Astrocyte (in vitro differentiated cells and primary cell): Measurements from ENCODE around the gene TMEM233. TPM values are rescaled to one million over a fixed set of nuclear protein-coding genes. Genes with fewer than 3 reads are reported as not detected.

Experiments used
- DNase-seq: peaks from one replicate; pipeline ENCODE4 v3.0.0-alpha.2; 2010; ENCODE audit warnings: low read depth
- FAIRE-seq: peaks from 2 replicates; lab custom pipeline; 2011; peaks lifted over from hg19 to GRCh38; lab: Jason Lieb, UNC
- H2AFZ ChIP-seq: 2 replicates; pipeline ENCODE4 v1.6.0; 2012; ENCODE audit warnings: low read depth, low read length, inconsistent platforms
- H3K27ac ChIP-seq: 2 replicates; pipeline ENCODE4 v1.5.1; 2011; ENCODE audit warnings: low read depth, low read length, inconsistent platforms
- H3K27me3 ChIP-seq: 2 replicates; pipeline ENCODE4 v1.6.0; 2011; ENCODE audit warnings: low read length, inconsistent platforms; ENCODE audit not compliant: insufficient read depth
- H3K36me3 ChIP-seq: 2 replicates; pipeline ENCODE4 v1.5.1; 2011; ENCODE audit warnings: low read length, inconsistent platforms; ENCODE audit not compliant: insufficient read depth
- H3K4me1 ChIP-seq: 2 replicates; pipeline ENCODE4 v1.5.1; 2011; ENCODE audit warnings: low read length, inconsistent platforms; ENCODE audit not compliant: insufficient read depth
- H3K4me2 ChIP-seq: 2 replicates; pipeline ENCODE4 v1.6.0; 2012; ENCODE audit warnings: low read length, inconsistent platforms
- H3K4me3 ChIP-seq: 2 replicates; pipeline ENCODE4 v1.5.1; 2011; ENCODE audit warnings: low read depth, mild to moderate bottlenecking, low read length, inconsistent platforms; ENCODE audit not compliant: insufficient read depth
- H3K79me2 ChIP-seq: 2 replicates; pipeline ENCODE4 v1.6.0; 2012; ENCODE audit warnings: mild to moderate bottlenecking, low read length, inconsistent platforms; ENCODE audit not compliant: insufficient read depth
- H3K9ac ChIP-seq: 2 replicates; pipeline ENCODE4 v1.6.0; 2012; ENCODE audit warnings: mild to moderate bottlenecking, low read length, inconsistent platforms
- H3K9me3 ChIP-seq: 2 replicates; pipeline ENCODE4 v1.5.1; 2012; ENCODE audit warnings: low read depth, mild to moderate bottlenecking, low read length, inconsistent platforms; ENCODE audit not compliant: insufficient read depth
- H4K20me1 ChIP-seq: 2 replicates; pipeline ENCODE4 v1.6.0; 2012; ENCODE audit warnings: low read length, inconsistent platforms; ENCODE audit not compliant: insufficient read depth
- H3K27ac Mint-ChIP-seq: one replicate; pipeline ENCODE4 v1.8.0; 2021; ENCODE audit warnings: mild to moderate bottlenecking, mixed read lengths; ENCODE audit not compliant: unreplicated experiment
- H3K27me3 Mint-ChIP-seq: one replicate; pipeline ENCODE4 v1.8.0; 2021; ENCODE audit warnings: low read depth, mixed read lengths; ENCODE audit not compliant: unreplicated experiment
- H3K36me3 Mint-ChIP-seq: one replicate; pipeline ENCODE4 v1.8.0; 2021; ENCODE audit warnings: low read depth, mixed read lengths; ENCODE audit not compliant: unreplicated experiment
- H3K4me1 Mint-ChIP-seq: one replicate; pipeline ENCODE4 v1.8.0; 2021; ENCODE audit warnings: low read depth, mixed read lengths; ENCODE audit not compliant: unreplicated experiment
- H3K4me3 Mint-ChIP-seq: one replicate; pipeline ENCODE4 v1.8.0; 2021; ENCODE audit warnings: mild to moderate bottlenecking, moderate library complexity, mixed read lengths; ENCODE audit not compliant: unreplicated experiment
- H3K9me3 Mint-ChIP-seq: one replicate; pipeline ENCODE4 v1.8.0; 2021; ENCODE audit warnings: mild to moderate bottlenecking, mixed read lengths; ENCODE audit not compliant: unreplicated experiment
- EZH2 ChIP-seq: IDR thresholded peaks from 2 replicates; pipeline ENCODE4 v1.6.1; 2012; ENCODE audit warnings: mild to moderate bottlenecking, low read length, inconsistent platforms; ENCODE audit not compliant: insufficient read depth
- total RNA-seq: library from RNA; stranded (reverse); gene quantifications from 2 replicates; pipeline ENCODE4 v1.2.1, GENCODE V29; 2021
- TF ChIP-seq, protein P1 (sequence below): IDR thresholded peaks from 2 replicates; pipeline ENCODE4 v1.5.1; 2011; ENCODE audit warnings: low read depth, mild to moderate bottlenecking, inconsistent platforms, low read length, moderate library complexity; ENCODE audit not compliant: insufficient read depth

TMEM233 gene
- total RNA-seq, 1 donor from 2014 or later = not detected

DNA sequence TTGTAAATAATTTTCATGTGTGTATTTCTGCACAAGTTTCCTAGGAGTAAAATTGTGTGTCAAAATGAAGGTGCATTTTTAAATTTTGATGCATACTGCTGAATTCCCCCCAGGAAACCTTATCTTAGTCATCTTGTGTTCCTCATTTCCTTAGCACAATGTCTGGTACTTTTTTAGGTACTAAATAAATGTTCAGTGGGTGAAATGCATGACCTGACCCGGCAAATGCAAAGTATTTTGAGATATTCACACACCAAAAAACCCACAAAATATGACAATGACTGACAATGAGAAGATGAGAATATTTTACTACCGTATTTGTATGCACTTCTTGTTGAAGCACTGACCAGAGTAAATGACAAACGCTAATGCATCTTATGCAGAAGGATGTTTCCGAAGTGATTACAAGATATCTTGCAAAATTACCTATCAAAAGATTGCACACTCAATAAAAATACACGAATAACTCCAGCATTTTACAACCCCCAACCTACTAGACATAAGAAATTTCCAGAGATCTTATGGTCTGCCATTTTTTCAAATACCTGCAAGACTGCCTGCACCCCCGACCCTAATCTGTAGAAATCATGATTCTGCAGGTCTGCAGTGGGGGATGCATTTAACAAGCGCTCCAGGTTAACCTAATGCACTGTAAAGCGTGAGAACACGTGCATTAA is 73.5 kb downstream of the TMEM233 start:
- H3K27me3 Mint-ChIP-seq = peaks cover 2% of the 10 kb centered on the region
- Histone ChIP-seq H4K20me1 (peaks cover 4% of the 10 kb centered on the region), H3K4me1 (peaks cover 5% of the 10 kb centered on the region), H3K79me2 (peaks cover 30% of the 10 kb centered on the region), H3K27me3 (no peaks in the 10 kb centered on the region), H3K27ac (no peak overlapping the region), H3K9ac (peak overlapping the region; percentile 41), H3K4me3 (peak overlapping the region; percentile 95), H3K9me3 (no peaks in the 10 kb centered on the region), H3K4me2 (peak overlapping the region; percentile 89), H3K36me3 (peaks cover 5% of the 10 kb centered on the region), H2AFZ (peak overlapping the region; percentile 84)
- H3K36me3 Mint-ChIP-seq = no peaks in the 10 kb centered on the region
- H3K4me3 Mint-ChIP-seq = peak overlapping the region; percentile 74
- DNase-seq (no peak), FAIRE-seq (no peak)
- no peaks in the 10 kb centered on the region for H3K9me3 Mint-ChIP-seq
- TF ChIP-seq, protein P1, sequence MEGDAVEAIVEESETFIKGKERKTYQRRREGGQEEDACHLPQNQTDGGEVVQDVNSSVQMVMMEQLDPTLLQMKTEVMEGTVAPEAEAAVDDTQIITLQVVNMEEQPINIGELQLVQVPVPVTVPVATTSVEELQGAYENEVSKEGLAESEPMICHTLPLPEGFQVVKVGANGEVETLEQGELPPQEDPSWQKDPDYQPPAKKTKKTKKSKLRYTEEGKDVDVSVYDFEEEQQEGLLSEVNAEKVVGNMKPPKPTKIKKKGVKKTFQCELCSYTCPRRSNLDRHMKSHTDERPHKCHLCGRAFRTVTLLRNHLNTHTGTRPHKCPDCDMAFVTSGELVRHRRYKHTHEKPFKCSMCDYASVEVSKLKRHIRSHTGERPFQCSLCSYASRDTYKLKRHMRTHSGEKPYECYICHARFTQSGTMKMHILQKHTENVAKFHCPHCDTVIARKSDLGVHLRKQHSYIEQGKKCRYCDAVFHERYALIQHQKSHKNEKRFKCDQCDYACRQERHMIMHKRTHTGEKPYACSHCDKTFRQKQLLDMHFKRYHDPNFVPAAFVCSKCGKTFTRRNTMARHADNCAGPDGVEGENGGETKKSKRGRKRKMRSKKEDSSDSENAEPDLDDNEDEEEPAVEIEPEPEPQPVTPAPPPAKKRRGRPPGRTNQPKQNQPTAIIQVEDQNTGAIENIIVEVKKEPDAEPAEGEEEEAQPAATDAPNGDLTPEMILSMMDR = no peak
- TF ChIP-seq EZH2 = no peak
- H3K27ac Mint-ChIP-seq = no peak overlapping the region
- peaks cover 5% of the 10 kb centered on the region for H3K4me1 Mint-ChIP-seq

DNA sequence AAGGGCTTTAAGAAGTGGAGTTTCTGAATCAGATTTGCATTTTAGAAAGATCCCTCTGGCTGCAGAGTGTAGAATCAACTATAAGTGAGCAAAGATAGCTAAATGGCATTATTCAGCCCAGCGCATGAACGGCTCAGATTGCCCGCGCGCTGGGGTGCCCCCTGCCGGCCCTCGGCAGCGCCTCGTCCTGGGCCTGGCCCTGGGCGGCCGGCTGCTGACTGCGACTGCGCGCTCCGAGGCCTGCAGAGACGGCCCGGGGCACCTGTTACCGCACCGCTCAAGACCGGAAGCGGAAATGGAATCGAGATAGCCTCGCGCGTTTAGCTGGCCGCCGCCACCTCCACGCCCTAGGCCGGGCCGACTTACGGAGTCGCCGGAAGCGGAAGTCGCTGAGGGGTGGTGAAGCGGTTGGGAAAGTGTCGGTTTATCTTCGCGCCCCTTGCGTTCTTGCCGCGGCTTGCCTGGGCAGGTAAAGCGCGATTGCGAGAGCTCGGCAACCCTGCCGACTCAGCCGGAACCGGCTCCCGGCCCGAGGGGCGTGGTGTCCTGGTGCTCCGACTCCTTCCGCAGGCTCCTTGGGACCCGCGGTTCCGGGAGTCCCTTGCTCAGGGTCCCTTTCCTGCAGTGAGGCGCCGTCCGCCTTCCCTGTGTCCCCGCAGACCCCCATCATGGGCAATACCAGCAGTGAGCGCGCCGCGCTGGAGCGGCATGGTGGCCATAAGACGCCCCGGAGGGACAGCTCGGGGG is 74.2 kb downstream of the TMEM233 start, which contains the start of gene PRKAB1:
PRKAB1 (plus strand) TSS at position 557 of the 747 bp plus-strand sequence; CDS start at position 669, 112 bp downstream.
- Histone ChIP-seq H3K9ac (peak within 1 kb of the TSS; percentile 95), H3K4me3 (peak within 1 kb of the TSS; percentile 95), H3K4me2 (peak within 1 kb of the TSS; percentile 89), H3K79me2 (peaks cover 30% of the 10 kb centered on the region), H4K20me1 (peaks cover 4% of the 10 kb centered on the region), H3K27ac (peak within 1 kb of the TSS; percentile 76), H3K9me3 (no peaks in the 10 kb centered on the region), H3K4me1 (peaks cover 5% of the 10 kb centered on the region), H3K27me3 (no peaks in the 10 kb centered on the region), H2AFZ (peak within 1 kb of the TSS; percentile 97), H3K36me3 (peaks cover 9% of the 10 kb centered on the region)
- peak within 1 kb of the TSS; percentile 89 for H3K27ac Mint-ChIP-seq
- peaks cover 5% of the 10 kb centered on the region for H3K4me1 Mint-ChIP-seq
- H3K4me3 Mint-ChIP-seq = peak within 1 kb of the TSS; percentile 97
- TF ChIP-seq, protein P1 = peak; percentile 80
- no peak for TF ChIP-seq EZH2
- H3K36me3 Mint-ChIP-seq = no peaks in the 10 kb centered on the region
- peak; percentile 93 for DNase-seq
- H3K27me3 Mint-ChIP-seq = no peaks in the 10 kb centered on the region
- no peaks in the 10 kb centered on the region for H3K9me3 Mint-ChIP-seq
- FAIRE-seq = no peak
